Caco-2 (cell line): Measurements from ENCODE around the gene OR51E2. TPM values are rescaled to one million over a fixed set of nuclear protein-coding genes. Genes with fewer than 3 reads are reported as not detected.
A peak's percentile ranks its signal among the peaks of the same experiment; 100 is the strongest.
"Not testable (repeated sequence)": the region's sequence is repeated elsewhere in the genome, so short reads cannot be mapped to it uniquely, and the experiment has no call there.

Experiments
- Bru-seq: library from RNA; stranded (reverse); fragments of 400-500 nt; gene quantifications from one replicate; lab custom pipeline; 2021; lab: Mats Ljungman, UMichigan
- BruChase-seq, 2 experiments: library from RNA; stranded (reverse); fragments of 400-500 nt; gene quantifications; one replicate each; lab custom pipeline; 2021; lab: Mats Ljungman, UMichigan
- BruUV-seq: library from RNA; stranded (reverse); fragments of 400-500 nt; replicated peaks from 2 replicates; lab custom pipeline; 2021; lab: Mats Ljungman, UMichigan
- CTCF ChIA-PET: fragments of 300-600 bp; sonication (Branson Sonifier 250); formaldehyde crosslinking; loops from one replicate; lab custom pipeline; 2022; ENCODE audit warnings: antibody characterized with exemption; lab: Charles Lee
- POLR2A ChIA-PET: fragments of 300-600 bp; sonication (Branson Sonifier 250); formaldehyde crosslinking; loops from one replicate; lab custom pipeline; 2022; ENCODE audit warnings: antibody characterized with exemption; lab: Charles Lee
- DNase-seq, 2 experiments: peaks; one replicate each; pipeline versions ENCODE4 v3.0.0 to v3.0.0-alpha.2; 2020 to 2022
- H3K27me3 ChIP-seq: replicated peaks from 2 replicates; pipeline ENCODE4 v1.6.0; 2011; ENCODE audit warnings: low read length; ENCODE audit not compliant: control insufficient read depth, insufficient read depth
- H3K36me3 ChIP-seq: 2 replicates; pipeline ENCODE4 v1.5.1; 2011; ENCODE audit warnings: low read length; ENCODE audit not compliant: control insufficient read depth, insufficient read depth
- H3K4me1 ChIP-seq: fragments of 250-450 bp; sonication (Bioruptor Pico); 2 replicates; pipeline ENCODE4 v1.5.1; 2020; ENCODE audit warnings: mild to moderate bottlenecking
- H3K4me3 ChIP-seq: 2 replicates; pipeline ENCODE4 v1.5.1; 2011; ENCODE audit warnings: low read depth, mild to moderate bottlenecking, control low read depth, low read length
- H3K9me3 ChIP-seq: fragments of 250-450 bp; sonication (Bioruptor Pico); 2 replicates; pipeline ENCODE4 v1.5.1; 2020; ENCODE audit warnings: mild to moderate bottlenecking, moderate library complexity
- H3K27ac Mint-ChIP-seq: one replicate; pipeline ENCODE4 v1.8.0; 2022; ENCODE audit warnings: mixed read lengths; ENCODE audit not compliant: unreplicated experiment
- H3K27me3 Mint-ChIP-seq: one replicate; pipeline ENCODE4 v1.8.0; 2022; ENCODE audit warnings: mixed read lengths; ENCODE audit not compliant: insufficient read depth, unreplicated experiment
- H3K36me3 Mint-ChIP-seq: one replicate; pipeline ENCODE4 v1.8.0; 2022; ENCODE audit warnings: mild to moderate bottlenecking, mixed read lengths; ENCODE audit not compliant: insufficient read depth, unreplicated experiment
- H3K4me1 Mint-ChIP-seq: one replicate; pipeline ENCODE4 v1.8.0; 2022; ENCODE audit warnings: low read depth, mixed read lengths; ENCODE audit not compliant: unreplicated experiment
- H3K4me3 Mint-ChIP-seq: one replicate; pipeline ENCODE4 v1.8.0; 2022; ENCODE audit warnings: mild to moderate bottlenecking, moderate library complexity, mixed read lengths; ENCODE audit not compliant: unreplicated experiment
- H3K9me3 Mint-ChIP-seq: one replicate; pipeline ENCODE4 v1.8.0; 2022; ENCODE audit warnings: mixed read lengths; ENCODE audit not compliant: unreplicated experiment
- CTCF ChIP-seq, 2 experiments: fragments of 200-600 bp in 1 of 2; IDR thresholded peaks; 1 replicate in 1 of 2; 2 replicates in 1 of 2; pipeline versions ENCODE4 v1.5.1 to v1.8.0; 2011 to 2022; ENCODE audit warnings: antibody characterized with exemption in 1 of 2, control low read depth in 1 of 2, inconsistent platforms in 1 of 2, low read depth in 1 of 2, low read length in 1 of 2, mild to moderate bottlenecking in 1 of 2, moderate library complexity in 1 of 2; ENCODE audit not compliant: insufficient read depth in 1 of 2, severe bottlenecking in 1 of 2, unreplicated experiment in 1 of 2
- intact Hi-C: fragments of 100-400 bp; cut with micrococcal nuclease; formaldehyde crosslinking; loops from one replicate; pipeline ENCODE4 v1.10.0; 2022; ENCODE audit not compliant: unreplicated experiment
- long read RNA-seq: library from polyadenylated mRNA; stranded (forward); transcript quantifications from one replicate; pipeline ENCODE4 v2.0.0, GENCODE V29; 2022
- total RNA-seq: library from RNA; stranded (reverse); gene quantifications from 2 replicates; pipeline ENCODE4 v1.2.3, GENCODE V29; 2022

OR51E2 gene
- total RNA-seq, result not detected in 2 replicates
- not detected for Bru-seq, nascent RNA
- BruChase-seq, experiment 1, labeled RNA remaining after a 2-hour chase, result not detected
- BruChase-seq, experiment 2, labeled RNA remaining after a 6-hour chase, result not detected
- long read RNA-seq, result 0 reads

GRCh38 chr11:4697585-4697984 lies at the start of gene OR51E2:
OR51E2 (minus strand) TSS chr11:4697853; CDS start chr11:4682711, 15,142 bp downstream.
- Mint-ChIP-seq H3K9me3 (no peaks in the 10 kb centered on the region), H3K27me3 (peaks cover 7% of the 10 kb centered on the region), H3K36me3 (no peaks in the 10 kb centered on the region), H3K4me1 (no peaks in the 10 kb centered on the region), H3K4me3 (no peak within 1 kb of the TSS), H3K27ac (no peak within 1 kb of the TSS)
- Histone ChIP-seq H3K27me3 (no peaks in the 10 kb centered on the region), H3K36me3 (no peaks in the 10 kb centered on the region), H3K4me3 (no peak within 1 kb of the TSS), H3K9me3 (no peaks in the 10 kb centered on the region), H3K4me1 (no peaks in the 10 kb centered on the region)
- no TSS peak for BruUV-seq
- TF ChIP-seq CTCF (IDR thresholded peaks at IDR 0.05; ENCODE audit: insufficient read depth in 1 of 2, low read depth in 1 of 2, low read length in 1 of 2, severe bottlenecking in 1 of 2, unreplicated experiment in 1 of 2), result no peak
- intact Hi-C loops, result no loop called here
- peak in 1 of 2 experiments; percentile 5 for DNase-seq
- POLR2A ChIA-PET, result no interaction called here
- CTCF ChIA-PET, result interaction anchor here (0.9 to 1.2 kb wide), 2 partner anchors 294 to 316 kb away, joined by 3 read pairs; no protein-coding TSS in a partner anchor

- Mint-ChIP-seq H3K27me3 (peaks cover 6% of the 10 kb centered on the region), H3K9me3 (no peaks in the 10 kb centered on the region), H3K4me1 (no peaks in the 10 kb centered on the region), H3K4me3 (no peak overlapping the region), H3K27ac (no peak overlapping the region), H3K36me3 (no peaks in the 10 kb centered on the region)
- Histone ChIP-seq H3K4me1 (no peaks in the 10 kb centered on the region), H3K4me3 (no peak overlapping the region), H3K27me3 (no peaks in the 10 kb centered on the region), H3K9me3 (no peaks in the 10 kb centered on the region), H3K36me3 (no peaks in the 10 kb centered on the region)
- TF ChIP-seq CTCF (IDR thresholded peaks at IDR 0.05; ENCODE audit: insufficient read depth in 1 of 2, low read depth in 1 of 2, low read length in 1 of 2, severe bottlenecking in 1 of 2, unreplicated experiment in 1 of 2), result no peak
- intact Hi-C loops, result no loop called here
- ChIA-PET POLR2A (no interaction called here), CTCF (no interaction called here)
- no peak for DNase-seq
- BruUV-seq, result no TSS peak
Observed at GRCh38 chr11:4740735-4741134, 43.1 kb upstream of the OR51E2 start.

- no peaks in the 10 kb centered on the region for H3K36me3 ChIP-seq
- no peak overlapping the region for H3K27ac Mint-ChIP-seq
- H3K4me1 Mint-ChIP-seq, result no peaks in the 10 kb centered on the region
- no peak overlapping the region for H3K4me3 ChIP-seq
- no peaks in the 10 kb centered on the region for H3K9me3 ChIP-seq
- no peaks in the 10 kb centered on the region for H3K27me3 Mint-ChIP-seq
- H3K9me3 Mint-ChIP-seq, result no peaks in the 10 kb centered on the region
- intact Hi-C loops, result no loop called here
- H3K27me3 ChIP-seq, result no peaks in the 10 kb centered on the region
- H3K36me3 Mint-ChIP-seq, result no peaks in the 10 kb centered on the region
- POLR2A ChIA-PET, result no interaction called here
- TF ChIP-seq CTCF (IDR thresholded peaks at IDR 0.05; ENCODE audit: insufficient read depth in 1 of 2, low read depth in 1 of 2, low read length in 1 of 2, severe bottlenecking in 1 of 2, unreplicated experiment in 1 of 2), result no peak
- BruUV-seq, result no TSS peak
- no peak overlapping the region for H3K4me3 Mint-ChIP-seq
- H3K4me1 ChIP-seq, result no peaks in the 10 kb centered on the region
- DNase-seq, result no peak
- CTCF ChIA-PET, result no interaction called here
Observed at GRCh38 chr11:4727171-4727570, 29.5 kb upstream of the OR51E2 start.

GRCh38 chr11:4722616-4723534 lies 25.2 kb upstream of the OR51E2 start:
- H3K4me3 ChIP-seq, POLR2A ChIA-PET, H3K9me3 ChIP-seq, H3K9me3 Mint-ChIP-seq, H3K27me3 ChIP-seq, H3K27me3 Mint-ChIP-seq, H3K4me1 Mint-ChIP-seq, CTCF ChIA-PET, H3K4me1 ChIP-seq, H3K4me3 Mint-ChIP-seq, DNase-seq, BruUV-seq, H3K27ac Mint-ChIP-seq, intact Hi-C loops, H3K36me3 ChIP-seq, H3K36me3 Mint-ChIP-seq: not testable (repeated sequence)
